ENCODE results near the gene C16orf87. TPM values are rescaled to one million over a fixed set of nuclear protein-coding genes. Genes with fewer than 3 reads are reported as not detected.

The C16orf87 gene
- total and polyA plus RNA-seq, 2 donors, result 9.2 to 11.3 TPM

GRCh38 chr16:46762583-46762982 is 68.4 kb downstream of the C16orf87 start:
- DNase-seq (ENCODE audit: low read depth in 6 of 9, low spot score in 9 of 9), result no peak
- 94% methylated on average over 3 of the region's 3 CpGs for WGBS
- no peaks in the 10 kb centered on the region for H3K9me3 ChIP-seq (ENCODE audit: control insufficient read depth in 2 of 2, insufficient read depth in 1 of 2, low read length in 1 of 2)
- H3K4me3 ChIP-seq (ENCODE audit: low read length in 2 of 2), result no peak overlapping the region
- H3K36me3 ChIP-seq (ENCODE audit: control insufficient read depth in 2 of 2, insufficient read depth in 2 of 2, low read length in 1 of 2), result no peaks in the 10 kb centered on the region
- H3K27me3 ChIP-seq (ENCODE audit: control insufficient read depth in 2 of 2, insufficient read depth in 1 of 2, low read length in 1 of 2), result no peaks in the 10 kb centered on the region
- no peaks in the 10 kb centered on the region for H3K4me1 ChIP-seq (ENCODE audit: control insufficient read depth in 2 of 2, insufficient read depth in 2 of 2, low read length in 2 of 2)
- H3K27ac ChIP-seq (ENCODE audit: low read depth in 1 of 2, low read length in 1 of 2), result no peak overlapping the region

GRCh38 chr16:46759309-46759708 is 71.7 kb downstream of the C16orf87 start:
- WGBS, result 97% methylated on average over 5 of the region's 5 CpGs
- H3K9me3 ChIP-seq (ENCODE audit: control insufficient read depth in 2 of 2, insufficient read depth in 1 of 2, low read length in 1 of 2), result no peaks in the 10 kb centered on the region
- H3K36me3 ChIP-seq (ENCODE audit: control insufficient read depth in 2 of 2, insufficient read depth in 2 of 2, low read length in 1 of 2), result no peaks in the 10 kb centered on the region
- no peaks in the 10 kb centered on the region for H3K27me3 ChIP-seq (ENCODE audit: control insufficient read depth in 2 of 2, insufficient read depth in 1 of 2, low read length in 1 of 2)
- no peak for DNase-seq (ENCODE audit: low read depth in 6 of 9, low spot score in 9 of 9)
- no peaks in the 10 kb centered on the region for H3K4me1 ChIP-seq (ENCODE audit: control insufficient read depth in 2 of 2, insufficient read depth in 2 of 2, low read length in 2 of 2)
- no peak overlapping the region for H3K27ac ChIP-seq (ENCODE audit: low read depth in 1 of 2, low read length in 1 of 2)
- H3K4me3 ChIP-seq (ENCODE audit: low read length in 2 of 2), result no peak overlapping the region

GRCh38 chr16:46757339-46758050 is 73.5 kb downstream of the C16orf87 start:
- Histone ChIP-seq H3K36me3 (ENCODE audit: control insufficient read depth in 2 of 2, insufficient read depth in 2 of 2, low read length in 1 of 2) (no peaks in the 10 kb centered on the region), H3K27ac (ENCODE audit: low read depth in 1 of 2, low read length in 1 of 2) (no peak overlapping the region), H3K9me3 (ENCODE audit: control insufficient read depth in 2 of 2, insufficient read depth in 1 of 2, low read length in 1 of 2) (no peaks in the 10 kb centered on the region), H3K4me1 (ENCODE audit: control insufficient read depth in 2 of 2, insufficient read depth in 2 of 2, low read length in 2 of 2) (peaks cover 0 to 3% of the 10 kb centered on the region in 2 donors), H3K27me3 (ENCODE audit: control insufficient read depth in 2 of 2, insufficient read depth in 1 of 2, low read length in 1 of 2) (no peaks in the 10 kb centered on the region), H3K4me3 (ENCODE audit: low read length in 2 of 2) (no peak overlapping the region)
- no peak for DNase-seq (ENCODE audit: low read depth in 6 of 9, low spot score in 9 of 9)
- WGBS, result 85% methylated on average over 21 of the region's 21 CpGs

GRCh38 chr16:46756772-46757171 is 74.2 kb downstream of the C16orf87 start:
- no peaks in the 10 kb centered on the region for H3K36me3 ChIP-seq (ENCODE audit: control insufficient read depth in 2 of 2, insufficient read depth in 2 of 2, low read length in 1 of 2)
- no peaks in the 10 kb centered on the region for H3K9me3 ChIP-seq (ENCODE audit: control insufficient read depth in 2 of 2, insufficient read depth in 1 of 2, low read length in 1 of 2)
- H3K27me3 ChIP-seq (ENCODE audit: control insufficient read depth in 2 of 2, insufficient read depth in 1 of 2, low read length in 1 of 2), result no peaks in the 10 kb centered on the region
- H3K27ac ChIP-seq (ENCODE audit: low read depth in 1 of 2, low read length in 1 of 2), result no peak overlapping the region
- no peak for DNase-seq (ENCODE audit: low read depth in 6 of 9, low spot score in 9 of 9)
- peaks cover 0 to 3% of the 10 kb centered on the region in 2 donors for H3K4me1 ChIP-seq (ENCODE audit: control insufficient read depth in 2 of 2, insufficient read depth in 2 of 2, low read length in 2 of 2)
- no peak overlapping the region for H3K4me3 ChIP-seq (ENCODE audit: low read length in 2 of 2)
- WGBS, result 96% methylated on average over 11 of the region's 11 CpGs

- Histone ChIP-seq H3K36me3 (ENCODE audit: control insufficient read depth in 2 of 2, insufficient read depth in 2 of 2, low read length in 1 of 2) (no peaks in the 10 kb centered on the region), H3K27me3 (ENCODE audit: control insufficient read depth in 2 of 2, insufficient read depth in 1 of 2, low read length in 1 of 2) (no peaks in the 10 kb centered on the region), H3K9me3 (ENCODE audit: control insufficient read depth in 2 of 2, insufficient read depth in 1 of 2, low read length in 1 of 2) (no peaks in the 10 kb centered on the region), H3K27ac (ENCODE audit: low read depth in 1 of 2, low read length in 1 of 2) (no peak overlapping the region), H3K4me3 (ENCODE audit: low read length in 2 of 2) (no peak overlapping the region), H3K4me1 (ENCODE audit: control insufficient read depth in 2 of 2, insufficient read depth in 2 of 2, low read length in 2 of 2) (peaks cover 0 to 3% of the 10 kb centered on the region in 2 donors)
- DNase-seq (ENCODE audit: low read depth in 6 of 9, low spot score in 9 of 9), result no peak
- 87% methylated on average over 5 of the region's 5 CpGs for WGBS
Measured at GRCh38 chr16:46753015-46753414, 78.0 kb downstream of the C16orf87 start.

GRCh38 chr16:46751381-46751780 is 79.6 kb downstream of the C16orf87 start:
- Histone ChIP-seq H3K9me3 (ENCODE audit: control insufficient read depth in 2 of 2, insufficient read depth in 1 of 2, low read length in 1 of 2) (no peaks in the 10 kb centered on the region), H3K27me3 (ENCODE audit: control insufficient read depth in 2 of 2, insufficient read depth in 1 of 2, low read length in 1 of 2) (no peaks in the 10 kb centered on the region), H3K4me1 (ENCODE audit: control insufficient read depth in 2 of 2, insufficient read depth in 2 of 2, low read length in 2 of 2) (peaks cover 0 to 3% of the 10 kb centered on the region in 2 donors), H3K4me3 (ENCODE audit: low read length in 2 of 2) (no peak overlapping the region), H3K36me3 (ENCODE audit: control insufficient read depth in 2 of 2, insufficient read depth in 2 of 2, low read length in 1 of 2) (no peaks in the 10 kb centered on the region), H3K27ac (ENCODE audit: low read depth in 1 of 2, low read length in 1 of 2) (no peak overlapping the region)
- no peak for DNase-seq (ENCODE audit: low read depth in 6 of 9, low spot score in 9 of 9)
- 98% methylated on average over 7 of the region's 7 CpGs for WGBS

GRCh38 chr16:46748775-46749705 is 81.9 kb downstream of the C16orf87 start:
- no peak overlapping the region for H3K4me3 ChIP-seq (ENCODE audit: low read length in 2 of 2)
- WGBS, result 68% methylated on average over 20 of the region's 20 CpGs
- no peaks in the 10 kb centered on the region for H3K27me3 ChIP-seq (ENCODE audit: control insufficient read depth in 2 of 2, insufficient read depth in 1 of 2, low read length in 1 of 2)
- no peak overlapping the region for H3K27ac ChIP-seq (ENCODE audit: low read depth in 1 of 2, low read length in 1 of 2)
- no peak for DNase-seq (ENCODE audit: low read depth in 6 of 9, low spot score in 9 of 9)
- no peaks in the 10 kb centered on the region for H3K36me3 ChIP-seq (ENCODE audit: control insufficient read depth in 2 of 2, insufficient read depth in 2 of 2, low read length in 1 of 2)
- H3K9me3 ChIP-seq (ENCODE audit: control insufficient read depth in 2 of 2, insufficient read depth in 1 of 2, low read length in 1 of 2), result no peaks in the 10 kb centered on the region
- peaks cover 0 to 3% of the 10 kb centered on the region in 2 donors for H3K4me1 ChIP-seq (ENCODE audit: control insufficient read depth in 2 of 2, insufficient read depth in 2 of 2, low read length in 2 of 2)

GRCh38 chr16:46747777-46748651 is 83.0 kb downstream of the C16orf87 start, which contains the start of gene MYLK3:
TSS of gene MYLK3 (minus strand) at chr16:46748344. CDS start at chr16:46748193, 151 bp downstream.
- H3K27me3 ChIP-seq (ENCODE audit: control insufficient read depth in 2 of 2, insufficient read depth in 1 of 2, low read length in 1 of 2), result no peaks in the 10 kb centered on the region
- no peak within 1 kb of the TSS for H3K4me3 ChIP-seq (ENCODE audit: low read length in 2 of 2)
- no peaks in the 10 kb centered on the region for H3K36me3 ChIP-seq (ENCODE audit: control insufficient read depth in 2 of 2, insufficient read depth in 2 of 2, low read length in 1 of 2)
- H3K9me3 ChIP-seq (ENCODE audit: control insufficient read depth in 2 of 2, insufficient read depth in 1 of 2, low read length in 1 of 2), result no peaks in the 10 kb centered on the region
- H3K4me1 ChIP-seq (ENCODE audit: control insufficient read depth in 2 of 2, insufficient read depth in 2 of 2, low read length in 2 of 2), result peaks cover 0 to under 1% of the 10 kb centered on the region in 2 donors
- H3K27ac ChIP-seq (ENCODE audit: low read depth in 1 of 2, low read length in 1 of 2), result no peak within 1 kb of the TSS
- WGBS, result 91% methylated on average over 25 of the region's 25 CpGs
- DNase-seq (ENCODE audit: low read depth in 6 of 9, low spot score in 9 of 9), result no peak
